VCaP (cell line): Measurements from ENCODE around the gene CYP4F22.
A peak's percentile ranks its signal among the peaks of the same experiment; 100 is the strongest.

Experiments used
- H3K27ac ChIP-seq: fragments of 450-650 bp; 2 replicates; pipeline ENCODE4 v1.5.1; 2017
- TF ChIP-seq, protein P1 (sequence below): fragments of 450-650 bp; conservative IDR thresholded peaks from 2 replicates; pipeline ENCODE4 v1.5.1; 2017; ENCODE audit warnings: mild to moderate bottlenecking, moderate library complexity

Gene CYP4F22

DNA sequence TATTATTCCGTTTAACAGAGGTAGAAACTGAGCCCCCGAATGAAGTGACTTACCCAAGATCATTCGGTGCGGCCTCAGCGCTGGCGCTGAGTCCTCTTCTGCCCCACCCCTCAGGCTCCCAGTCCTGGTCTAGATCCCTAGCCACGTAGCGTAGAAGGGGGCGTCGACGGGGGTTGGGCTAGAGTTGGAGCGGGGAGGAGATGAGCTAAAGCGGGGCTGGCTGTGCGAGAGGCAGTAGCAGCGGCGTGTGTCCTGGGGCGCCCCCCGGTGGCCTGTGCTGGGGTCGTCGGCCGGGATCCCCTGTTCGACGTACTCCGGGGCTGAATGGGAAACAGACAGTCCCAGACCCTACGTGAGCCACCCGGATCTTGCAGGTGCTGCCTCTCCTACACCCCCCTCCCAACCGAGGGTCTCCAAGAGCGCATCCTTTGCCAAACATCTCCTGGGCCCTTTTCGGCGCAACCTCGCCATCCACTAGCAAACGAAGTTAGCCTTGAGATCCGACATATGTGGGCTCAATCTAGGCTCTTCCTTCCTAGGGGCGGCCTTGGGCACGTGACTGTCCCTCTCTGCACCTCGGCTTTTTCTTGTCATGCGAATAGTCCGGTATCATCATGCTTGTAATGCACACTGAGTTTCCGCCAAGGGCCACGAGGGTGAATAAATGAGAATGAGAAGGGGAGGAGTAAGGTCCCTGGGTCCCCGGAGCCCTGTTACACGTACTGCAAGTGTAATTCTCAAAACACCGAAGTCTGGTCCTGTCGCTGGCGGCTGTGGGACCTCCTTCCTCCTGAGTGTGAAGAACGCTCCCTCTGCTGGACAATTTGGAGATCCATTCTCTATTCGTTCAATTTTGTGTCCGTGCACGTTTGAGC is 47.7 kb downstream of the CYP4F22 start:
- H3K27ac ChIP-seq = peak overlapping the region; percentile 68

DNA sequence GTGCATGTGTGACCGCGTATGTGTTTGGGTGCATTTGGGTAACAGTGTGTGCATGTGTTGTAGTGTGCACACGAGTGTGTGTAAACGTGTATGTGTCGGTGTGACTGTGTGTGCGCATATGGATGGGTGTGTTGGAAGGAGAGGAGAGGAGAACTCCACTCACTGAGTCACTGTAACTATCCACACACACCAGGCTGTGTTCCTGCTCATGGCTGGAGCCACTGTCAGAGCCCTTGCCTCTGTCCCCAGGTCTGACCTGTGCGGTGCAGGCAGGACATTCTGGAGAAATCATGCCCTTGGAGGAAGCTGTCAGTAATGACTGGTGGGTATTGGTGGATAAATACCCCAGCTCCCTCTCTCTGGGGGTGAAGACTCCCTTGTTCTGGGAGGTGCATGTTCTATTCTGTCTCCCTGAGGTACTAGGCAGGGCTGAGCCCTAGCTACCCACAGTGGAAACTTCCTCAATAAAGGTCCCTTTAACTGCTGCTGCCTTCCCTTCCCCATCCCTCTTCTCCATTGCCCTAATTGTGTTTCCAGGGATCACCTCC is 48.4 kb downstream of the CYP4F22 start:
- H3K27ac ChIP-seq = peak overlapping the region; percentile 68

More for the DNA sequence above, 47.7 kb downstream of the CYP4F22 start:
- TF ChIP-seq, protein P1, sequence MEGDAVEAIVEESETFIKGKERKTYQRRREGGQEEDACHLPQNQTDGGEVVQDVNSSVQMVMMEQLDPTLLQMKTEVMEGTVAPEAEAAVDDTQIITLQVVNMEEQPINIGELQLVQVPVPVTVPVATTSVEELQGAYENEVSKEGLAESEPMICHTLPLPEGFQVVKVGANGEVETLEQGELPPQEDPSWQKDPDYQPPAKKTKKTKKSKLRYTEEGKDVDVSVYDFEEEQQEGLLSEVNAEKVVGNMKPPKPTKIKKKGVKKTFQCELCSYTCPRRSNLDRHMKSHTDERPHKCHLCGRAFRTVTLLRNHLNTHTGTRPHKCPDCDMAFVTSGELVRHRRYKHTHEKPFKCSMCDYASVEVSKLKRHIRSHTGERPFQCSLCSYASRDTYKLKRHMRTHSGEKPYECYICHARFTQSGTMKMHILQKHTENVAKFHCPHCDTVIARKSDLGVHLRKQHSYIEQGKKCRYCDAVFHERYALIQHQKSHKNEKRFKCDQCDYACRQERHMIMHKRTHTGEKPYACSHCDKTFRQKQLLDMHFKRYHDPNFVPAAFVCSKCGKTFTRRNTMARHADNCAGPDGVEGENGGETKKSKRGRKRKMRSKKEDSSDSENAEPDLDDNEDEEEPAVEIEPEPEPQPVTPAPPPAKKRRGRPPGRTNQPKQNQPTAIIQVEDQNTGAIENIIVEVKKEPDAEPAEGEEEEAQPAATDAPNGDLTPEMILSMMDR = peak; percentile 91

DNA sequence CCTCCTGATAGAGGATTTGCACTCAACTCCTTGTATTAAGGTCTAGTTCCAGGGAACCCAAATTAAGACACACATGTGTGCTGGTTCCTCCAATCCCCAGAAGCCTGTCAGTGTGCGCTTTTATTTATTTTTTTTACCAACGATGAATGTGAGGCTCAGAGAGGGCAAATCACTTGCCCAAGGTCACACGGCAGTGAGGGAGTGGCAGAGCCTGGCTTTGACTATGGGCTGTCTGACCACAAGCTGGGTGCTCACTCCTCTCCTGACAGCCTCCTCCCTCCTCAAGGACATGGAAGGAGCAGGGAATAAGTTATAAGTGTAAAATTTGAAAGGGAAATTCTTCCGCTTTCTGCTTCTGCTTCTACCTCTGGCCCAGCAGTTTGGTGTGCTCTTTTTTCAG is 48.9 kb downstream of the CYP4F22 start:
- H3K27ac ChIP-seq = no peak overlapping the region
- TF ChIP-seq, protein P1 = no peak

More for the DNA sequence above, 48.4 kb downstream of the CYP4F22 start:
- TF ChIP-seq, protein P1 = no peak; the same call in none of the 2 replicates

DNA sequence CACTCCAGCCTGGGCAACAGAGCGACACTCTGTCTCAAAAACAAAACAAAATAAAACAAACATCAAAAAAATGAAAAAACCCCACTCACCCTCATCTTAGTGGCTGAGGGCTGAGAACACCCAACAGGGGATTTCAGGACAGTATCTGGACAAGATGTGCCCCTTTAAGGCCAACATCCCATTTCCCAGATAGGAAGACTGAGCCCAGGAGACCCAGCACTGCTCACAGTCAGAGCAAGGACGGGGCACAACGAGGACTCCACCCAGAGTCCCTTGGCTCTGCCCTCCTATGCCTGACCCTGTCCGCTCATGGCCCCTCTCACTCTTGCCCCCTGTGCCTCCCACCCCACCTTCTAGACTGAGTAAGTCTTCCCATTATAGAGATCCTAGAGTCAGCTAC is 53.8 kb downstream of the CYP4F22 start:
- peak overlapping the region; percentile 82 for H3K27ac ChIP-seq
- TF ChIP-seq, protein P1 = no peak

DNA sequence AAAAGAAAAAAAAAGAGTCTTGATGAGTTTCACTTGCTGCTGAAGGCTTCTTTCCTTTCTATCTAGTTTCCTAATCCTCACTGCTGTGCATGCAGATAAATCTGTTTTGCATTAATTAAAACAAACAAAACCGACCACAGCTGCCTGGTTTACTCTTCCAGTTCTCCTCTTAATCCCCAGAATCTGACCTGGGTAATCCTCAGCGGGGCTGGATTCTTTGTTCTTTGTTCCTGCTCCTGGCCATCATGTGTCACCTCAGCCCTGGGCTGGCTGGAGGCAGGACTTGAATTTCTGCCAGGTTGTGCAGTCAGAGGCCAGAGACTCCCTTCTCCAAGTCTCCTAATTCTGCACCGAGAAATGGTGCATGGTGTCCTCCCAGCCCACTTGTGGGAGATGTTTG is 54.5 kb downstream of the CYP4F22 start:
- peak overlapping the region; percentile 82 for H3K27ac ChIP-seq
- TF ChIP-seq, protein P1 = no peak

DNA sequence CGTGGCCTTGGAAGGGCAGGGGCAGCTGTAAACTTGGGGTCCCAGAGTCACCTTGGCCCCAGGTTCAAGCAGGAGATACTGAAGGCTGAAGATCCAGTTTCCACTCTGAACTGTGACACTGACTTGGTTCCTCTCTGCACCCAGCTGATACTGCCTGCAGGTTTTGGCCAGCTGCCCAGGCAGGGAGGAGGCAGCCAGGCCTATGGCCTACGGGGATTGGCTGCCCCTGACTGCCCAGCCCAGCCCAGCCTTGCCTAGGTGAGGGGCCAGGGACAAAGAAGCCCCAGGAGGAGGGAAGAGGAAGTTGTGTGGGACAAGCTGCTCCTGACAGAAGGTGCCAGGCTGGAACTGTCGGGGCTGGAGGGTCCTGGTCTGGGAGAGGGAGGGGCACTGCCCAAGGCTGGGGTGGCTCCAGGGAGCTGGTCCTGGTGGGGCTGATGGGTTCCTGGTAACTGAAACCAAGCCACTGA is 55.0 kb downstream of the CYP4F22 start:
- TF ChIP-seq, protein P1 = no peak
- H3K27ac ChIP-seq = peak overlapping the region; percentile 82

DNA sequence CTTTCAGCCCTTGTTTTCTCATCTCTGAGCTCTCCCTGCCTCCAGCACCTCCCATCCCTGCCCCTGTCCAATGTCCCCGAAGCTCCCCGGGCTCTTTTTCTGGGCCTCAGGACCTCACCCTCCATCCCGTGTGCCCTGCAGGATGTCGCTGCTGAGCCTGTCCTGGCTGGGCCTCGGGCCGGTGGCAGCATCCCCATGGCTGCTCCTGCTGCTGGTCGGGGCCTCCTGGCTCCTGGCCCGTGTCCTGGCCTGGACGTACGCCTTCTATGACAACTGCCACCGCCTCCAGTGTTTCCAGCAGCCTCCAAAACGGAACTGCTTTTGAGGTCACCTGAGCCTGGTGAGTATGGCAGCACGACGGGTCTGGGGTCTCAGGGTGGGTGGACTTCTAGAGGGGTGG is 55.6 kb downstream of the CYP4F22 start:
- peak overlapping the region; percentile 82 for H3K27ac ChIP-seq
- TF ChIP-seq, protein P1 = no peak
